Stimulated activated CD8-positive, alpha-beta memory T cell treated with anti-CD3 and anti-CD28 coated beads, Interleukin-7, amount 100 ng/mL, for 24 hours (primary cell): ENCODE measurements around the gene COMMD3.
"Not testable (repeated sequence)": the region's sequence is repeated elsewhere in the genome, so short reads cannot be mapped to it uniquely, and the experiment has no call there.

Experiments
- DNase-seq: peaks from one replicate; pipeline ENCODE4 v3.0.0-alpha.2; 2020; ENCODE audit warnings: low read depth

COMMD3 gene

GRCh38 chr10:22338931-22339330 lies 22.7 kb downstream of the COMMD3 start:
- DNase-seq = no peak

GRCh38 chr10:22339761-22340328 lies 23.7 kb downstream of the COMMD3 start:
- no peak for DNase-seq

GRCh38 chr10:22340329-22341189 lies 24.4 kb downstream of the COMMD3 start:
- no peak for DNase-seq

- no peak for DNase-seq
These were observed 25.2 kb downstream of the COMMD3 start for GRCh38 chr10:22341190-22341925.

GRCh38 chr10:22341926-22342196 lies 25.7 kb downstream of the COMMD3 start:
- DNase-seq = no peak

- DNase-seq = no peak
These were observed 26.2 kb downstream of the COMMD3 start for GRCh38 chr10:22342421-22342820.

- no peak for DNase-seq
These were observed 27.5 kb downstream of the COMMD3 start for GRCh38 chr10:22343731-22344130.

GRCh38 chr10:22344249-22344648 lies 28.1 kb downstream of the COMMD3 start:
- DNase-seq = no peak

GRCh38 chr10:22344781-22345300 lies 28.7 kb downstream of the COMMD3 start:
- DNase-seq = no peak

GRCh38 chr10:22345301-22346095 lies 29.3 kb downstream of the COMMD3 start, which contains the start of gene SPAG6:
SPAG6 (plus strand) TSS chr10:22345496; CDS start chr10:22345612, 116 bp downstream.
- DNase-seq = no peak

GRCh38 chr10:22346096-22346661 lies 30.0 kb downstream of the COMMD3 start:
- DNase-seq = no peak

- no peak for DNase-seq
These were observed 33.6 kb downstream of the COMMD3 start for GRCh38 chr10:22349755-22350154.

GRCh38 chr10:22351131-22351703 lies 35.0 kb downstream of the COMMD3 start:
- no peak for DNase-seq

- no peak for DNase-seq
These were observed 40.2 kb downstream of the COMMD3 start for GRCh38 chr10:22356324-22356873.

- not testable (repeated sequence) for DNase-seq
These were observed 41.6 kb downstream of the COMMD3 start for GRCh38 chr10:22357770-22358169.

GRCh38 chr10:22363305-22363704 lies 47.1 kb downstream of the COMMD3 start:
- DNase-seq = no peak

GRCh38 chr10:22364407-22365140 lies 48.4 kb downstream of the COMMD3 start:
- DNase-seq = no peak

GRCh38 chr10:22365233-22365632 lies 49.0 kb downstream of the COMMD3 start:
- no peak for DNase-seq

- no peak for DNase-seq
These were observed 49.7 kb downstream of the COMMD3 start for GRCh38 chr10:22365644-22366434.

GRCh38 chr10:22366435-22366703 lies 50.2 kb downstream of the COMMD3 start:
- DNase-seq = no peak
